Stimulated activated memory B cell treated with anti-CD40 and anti-IgM and Interleukin-4, amounts not matched to agents 10 μg/mL and 1 μg/mL and 100 μg/mL, for 72 hours (primary cell): ENCODE results near the gene BPIFA2.
A peak's percentile ranks its signal among the peaks of the same experiment; 100 is the strongest.
"Not testable (repeated sequence)": the region's sequence is repeated elsewhere in the genome, so short reads cannot be mapped to it uniquely, and the experiment has no call there.

Source experiments
- ATAC-seq: fragments of 150-1000 bp; cut with Tn5 transposase; 2 replicates; pipeline ENCODE4 v1.10.0; 2021
- H3K27ac Mint-ChIP-seq: one replicate; pipeline ENCODE4 v1.8.0; 2022; ENCODE audit warnings: mild to moderate bottlenecking, mixed read lengths
- H3K27me3 Mint-ChIP-seq: one replicate; pipeline ENCODE4 v1.8.0; 2022; ENCODE audit warnings: mixed read lengths
- H3K36me3 Mint-ChIP-seq: one replicate; pipeline ENCODE4 v1.8.0; 2022; ENCODE audit warnings: mixed read lengths
- H3K4me1 Mint-ChIP-seq: one replicate; pipeline ENCODE4 v1.8.0; 2022; ENCODE audit warnings: mixed read lengths
- H3K4me3 Mint-ChIP-seq: one replicate; pipeline ENCODE4 v1.8.0; 2022; ENCODE audit warnings: mild to moderate bottlenecking, moderate library complexity, mixed read lengths
- H3K9me3 Mint-ChIP-seq: one replicate; pipeline ENCODE4 v1.8.0; 2022; ENCODE audit warnings: mixed read lengths

BPIFA2 gene

GRCh38 chr20:33167859-33168258 is at the start of gene BPIFA2:
Gene BPIFA2, plus strand, starts transcription at chr20:33168159. Its CDS starts 987 bp downstream, at chr20:33169146.
- Mint-ChIP-seq H3K4me1 (peaks cover 4% of the 10 kb centered on the region), H3K27me3 (peaks cover 30% of the 10 kb centered on the region), H3K4me3 (no peak within 1 kb of the TSS), H3K9me3 (peaks cover 9% of the 10 kb centered on the region), H3K27ac (no peak within 1 kb of the TSS), H3K36me3 (peaks cover 6% of the 10 kb centered on the region)
- ATAC-seq = no peak

- Mint-ChIP-seq H3K36me3 (no peaks in the 10 kb centered on the region), H3K27ac (no peak overlapping the region), H3K4me3 (no peak overlapping the region), H3K27me3 (peaks cover 52% of the 10 kb centered on the region), H3K9me3 (peaks cover 7% of the 10 kb centered on the region), H3K4me1 (no peaks in the 10 kb centered on the region)
- peak; percentile 64 for ATAC-seq
Measured at GRCh38 chr20:33119725-33120720, 47.9 kb upstream of the BPIFA2 start.

DNA sequence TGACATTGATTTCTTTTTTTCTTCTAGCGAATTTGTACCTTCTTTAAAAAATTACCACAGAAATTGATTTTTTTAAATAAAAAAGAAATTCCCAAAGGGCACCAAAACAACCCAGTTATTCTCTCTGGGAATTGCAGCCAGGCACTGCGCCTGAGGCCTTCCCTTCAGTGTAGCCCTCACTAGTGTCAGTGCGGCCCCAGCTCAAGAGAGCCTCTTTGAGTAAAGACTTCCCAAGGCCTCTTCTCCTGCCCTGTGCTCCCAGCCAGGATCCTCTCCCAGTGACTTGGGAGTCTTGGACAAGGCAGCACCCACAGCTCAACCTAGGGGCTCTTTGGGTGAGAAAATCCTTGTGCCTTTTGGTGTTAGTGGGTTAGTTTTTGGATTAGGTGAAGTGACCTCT is 47.0 kb upstream of the BPIFA2 start:
- Mint-ChIP-seq H3K27me3 (peaks cover 61% of the 10 kb centered on the region), H3K9me3 (peaks cover 7% of the 10 kb centered on the region), H3K36me3 (no peaks in the 10 kb centered on the region), H3K4me1 (no peaks in the 10 kb centered on the region), H3K4me3 (no peak overlapping the region), H3K27ac (no peak overlapping the region)
- ATAC-seq = no peak

GRCh38 chr20:33122297-33122696 is 45.7 kb upstream of the BPIFA2 start:
- H3K36me3 Mint-ChIP-seq, H3K9me3 Mint-ChIP-seq, ATAC-seq, H3K4me3 Mint-ChIP-seq, H3K4me1 Mint-ChIP-seq, H3K27ac Mint-ChIP-seq: not testable (repeated sequence)
- peaks cover 63% of the 10 kb centered on the region for H3K27me3 Mint-ChIP-seq

DNA sequence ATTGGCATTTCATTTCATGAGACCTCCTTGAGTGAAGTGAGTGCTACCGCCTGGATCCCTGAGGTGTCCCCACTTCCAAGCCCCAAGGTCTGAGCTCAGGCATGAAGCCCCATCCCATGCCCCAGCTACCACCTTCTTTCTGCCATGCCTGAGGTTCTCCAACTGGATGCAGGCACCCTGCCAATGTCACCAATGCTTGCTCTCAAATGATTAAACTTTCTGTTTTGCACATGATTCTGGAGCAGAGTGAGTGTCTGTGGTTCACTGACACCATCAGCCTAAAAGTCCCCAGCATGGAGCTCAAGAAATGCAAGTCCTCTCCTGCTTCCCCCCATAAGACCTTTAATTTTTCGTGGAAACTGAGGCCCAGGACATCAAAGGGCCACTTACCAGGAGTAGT is 43.7 kb upstream of the BPIFA2 start:
- Mint-ChIP-seq H3K9me3 (peaks cover 7% of the 10 kb centered on the region), H3K4me3 (no peak overlapping the region), H3K4me1 (no peaks in the 10 kb centered on the region), H3K27me3 (peaks cover 49% of the 10 kb centered on the region), H3K27ac (no peak overlapping the region), H3K36me3 (no peaks in the 10 kb centered on the region)
- ATAC-seq = no peak

DNA sequence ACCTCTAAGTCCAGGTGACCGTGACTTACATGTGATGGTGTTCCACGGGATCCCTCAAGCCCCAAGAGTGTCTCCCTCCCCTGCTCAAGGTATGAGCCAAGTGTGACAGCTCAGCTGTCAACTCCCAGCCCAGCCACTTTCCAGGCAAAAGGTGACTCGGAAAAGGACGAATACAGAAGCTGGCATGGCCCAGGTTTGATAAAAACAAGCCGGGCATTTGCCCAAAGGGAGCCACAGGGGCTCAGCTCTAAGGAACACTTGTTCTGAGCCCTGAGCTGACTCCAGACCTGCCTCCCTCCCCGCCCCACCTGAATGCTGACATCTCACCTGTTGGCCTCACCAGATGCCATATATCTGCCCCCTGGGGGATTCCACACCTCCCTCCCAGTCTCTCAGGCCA is 43.0 kb upstream of the BPIFA2 start:
- no peak overlapping the region for H3K4me3 Mint-ChIP-seq
- H3K4me1 Mint-ChIP-seq = no peaks in the 10 kb centered on the region
- ATAC-seq = no peak
- H3K36me3 Mint-ChIP-seq = no peaks in the 10 kb centered on the region
- H3K9me3 Mint-ChIP-seq = peaks cover 7% of the 10 kb centered on the region
- peaks cover 56% of the 10 kb centered on the region for H3K27me3 Mint-ChIP-seq
- H3K27ac Mint-ChIP-seq = no peak overlapping the region

DNA sequence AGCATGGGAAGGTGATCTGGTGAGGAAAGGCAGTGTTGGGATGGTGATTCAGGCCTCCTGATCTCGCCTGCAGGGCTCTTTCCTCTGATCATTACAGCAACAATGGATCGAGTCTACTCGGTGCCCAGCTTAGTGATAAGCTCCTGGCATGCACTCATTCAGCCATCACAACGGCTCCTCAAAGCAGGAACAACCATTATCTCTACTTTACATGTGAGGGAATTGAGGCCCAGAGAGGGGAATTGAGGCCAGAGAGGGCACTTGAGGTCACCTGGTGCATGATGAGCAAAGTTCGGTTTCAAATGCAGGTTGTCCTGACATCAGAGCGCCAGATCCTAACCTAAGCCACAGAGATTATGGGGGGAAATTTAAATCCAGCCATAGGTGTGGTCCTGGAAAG is 42.0 kb upstream of the BPIFA2 start:
- H3K9me3 Mint-ChIP-seq = peaks cover 7% of the 10 kb centered on the region
- no peak overlapping the region for H3K4me3 Mint-ChIP-seq
- H3K27me3 Mint-ChIP-seq = peaks cover 57% of the 10 kb centered on the region
- ATAC-seq = no peak
- H3K36me3 Mint-ChIP-seq = no peaks in the 10 kb centered on the region
- H3K4me1 Mint-ChIP-seq = no peaks in the 10 kb centered on the region
- no peak overlapping the region for H3K27ac Mint-ChIP-seq

- Mint-ChIP-seq H3K9me3 (peaks cover 3% of the 10 kb centered on the region), H3K27me3 (peaks cover 45% of the 10 kb centered on the region), H3K27ac (no peak overlapping the region), H3K4me1 (no peaks in the 10 kb centered on the region), H3K4me3 (no peak overlapping the region), H3K36me3 (no peaks in the 10 kb centered on the region)
- ATAC-seq = no peak
Measured at GRCh38 chr20:33127422-33128097, 40.4 kb upstream of the BPIFA2 start.

- ATAC-seq = no peak
- H3K4me1 Mint-ChIP-seq = no peaks in the 10 kb centered on the region
- no peaks in the 10 kb centered on the region for H3K36me3 Mint-ChIP-seq
- H3K27me3 Mint-ChIP-seq = peaks cover 16% of the 10 kb centered on the region
- H3K9me3 Mint-ChIP-seq = no peaks in the 10 kb centered on the region
- no peak overlapping the region for H3K27ac Mint-ChIP-seq
- no peak overlapping the region for H3K4me3 Mint-ChIP-seq
Measured at GRCh38 chr20:33130568-33131061, 37.3 kb upstream of the BPIFA2 start.

DNA sequence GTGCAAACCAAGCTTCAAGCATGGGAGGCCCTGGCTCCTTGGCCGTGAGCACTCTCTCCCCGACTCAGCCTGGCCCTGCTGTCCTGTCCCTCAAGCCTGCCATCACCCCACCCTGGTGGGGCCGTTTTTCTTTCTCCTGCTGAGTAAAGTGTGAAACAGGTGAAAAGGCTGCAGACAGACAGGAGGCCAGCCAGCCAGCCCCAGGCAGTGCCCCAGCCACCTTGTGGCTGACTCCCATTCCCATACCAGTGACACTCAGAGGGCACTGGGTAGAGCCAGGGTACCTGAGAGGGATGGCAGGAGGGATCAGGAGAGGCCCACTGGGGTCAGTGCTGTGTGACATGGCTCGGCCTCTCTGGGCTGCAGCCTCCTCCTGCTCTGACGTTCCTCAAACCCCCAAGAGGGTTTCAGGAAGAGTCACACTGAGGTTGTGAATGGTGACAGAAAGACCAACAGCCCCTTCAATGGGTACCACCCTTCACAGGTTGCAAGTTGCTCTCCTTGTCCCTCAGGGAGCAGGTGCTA is 35.9 kb upstream of the BPIFA2 start:
- ATAC-seq = no peak

GRCh38 chr20:33132513-33133372 is 35.2 kb upstream of the BPIFA2 start:
- H3K36me3 Mint-ChIP-seq = no peaks in the 10 kb centered on the region
- H3K27ac Mint-ChIP-seq = no peak overlapping the region
- H3K9me3 Mint-ChIP-seq = no peaks in the 10 kb centered on the region
- ATAC-seq = no peak
- H3K4me3 Mint-ChIP-seq = no peak overlapping the region
- peaks cover 10% of the 10 kb centered on the region for H3K27me3 Mint-ChIP-seq
- no peaks in the 10 kb centered on the region for H3K4me1 Mint-ChIP-seq

More for the DNA sequence above, 35.9 kb upstream of the BPIFA2 start:
- no peak overlapping the region for H3K4me3 Mint-ChIP-seq
- H3K4me1 Mint-ChIP-seq = no peaks in the 10 kb centered on the region
- peaks cover 10% of the 10 kb centered on the region for H3K27me3 Mint-ChIP-seq
- no peaks in the 10 kb centered on the region for H3K36me3 Mint-ChIP-seq
- H3K9me3 Mint-ChIP-seq = no peaks in the 10 kb centered on the region
- no peak overlapping the region for H3K27ac Mint-ChIP-seq

DNA sequence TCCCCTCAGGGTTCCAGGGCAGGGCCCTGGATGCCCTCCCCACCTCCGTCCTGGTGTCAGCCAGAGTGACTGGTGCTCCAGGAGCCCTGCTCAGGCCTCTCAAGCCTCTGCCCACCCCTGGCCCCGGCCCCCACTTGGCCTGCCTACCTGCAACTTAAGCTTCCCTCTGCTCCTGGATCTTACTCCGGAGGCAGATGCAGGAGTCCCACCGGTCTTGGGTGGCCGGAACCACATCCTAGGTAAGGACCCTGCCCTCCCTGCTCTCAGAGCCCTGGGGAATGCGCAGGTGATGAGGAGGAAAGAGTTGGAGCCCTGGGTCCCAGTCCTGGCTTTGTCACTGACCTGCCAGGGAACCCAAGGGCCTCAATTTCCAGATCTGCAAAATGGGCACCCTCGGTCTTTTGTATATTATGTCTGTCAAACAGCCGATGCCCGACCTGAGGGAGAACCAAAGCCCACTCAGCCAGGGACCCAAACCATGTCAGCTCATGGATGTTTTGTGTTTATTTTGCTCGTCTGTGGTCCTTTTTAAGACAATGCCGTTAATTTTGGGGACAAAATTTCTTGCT is 34.5 kb upstream of the BPIFA2 start:
- H3K36me3 Mint-ChIP-seq = no peaks in the 10 kb centered on the region
- H3K27me3 Mint-ChIP-seq = peaks cover 10% of the 10 kb centered on the region
- H3K9me3 Mint-ChIP-seq = no peaks in the 10 kb centered on the region
- ATAC-seq = no peak
- H3K4me3 Mint-ChIP-seq = no peak overlapping the region
- H3K27ac Mint-ChIP-seq = no peak overlapping the region
- H3K4me1 Mint-ChIP-seq = no peaks in the 10 kb centered on the region

DNA sequence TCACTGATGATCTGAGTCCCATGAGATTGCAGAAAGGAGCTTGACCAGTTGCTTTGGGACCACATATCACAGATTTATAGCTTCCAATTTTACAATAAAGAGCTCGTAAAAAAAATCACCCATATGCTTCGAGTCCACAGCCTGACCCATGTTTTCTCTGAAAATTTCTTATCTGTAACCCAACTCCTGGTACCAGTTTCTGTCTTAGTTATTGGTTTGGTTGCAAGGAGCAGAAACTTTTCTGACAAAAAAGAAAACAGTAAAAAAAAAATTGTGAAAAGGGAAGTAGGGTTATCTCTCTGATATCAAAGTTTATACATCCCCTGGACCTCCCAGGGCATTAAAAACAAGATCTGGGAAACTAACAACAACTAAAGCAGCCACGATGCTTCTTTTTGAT is 30.8 kb upstream of the BPIFA2 start:
- Mint-ChIP-seq H3K27ac (no peak overlapping the region), H3K4me3 (no peak overlapping the region), H3K27me3 (no peaks in the 10 kb centered on the region), H3K36me3 (no peaks in the 10 kb centered on the region), H3K9me3 (no peaks in the 10 kb centered on the region), H3K4me1 (no peaks in the 10 kb centered on the region)
- ATAC-seq = no peak

DNA sequence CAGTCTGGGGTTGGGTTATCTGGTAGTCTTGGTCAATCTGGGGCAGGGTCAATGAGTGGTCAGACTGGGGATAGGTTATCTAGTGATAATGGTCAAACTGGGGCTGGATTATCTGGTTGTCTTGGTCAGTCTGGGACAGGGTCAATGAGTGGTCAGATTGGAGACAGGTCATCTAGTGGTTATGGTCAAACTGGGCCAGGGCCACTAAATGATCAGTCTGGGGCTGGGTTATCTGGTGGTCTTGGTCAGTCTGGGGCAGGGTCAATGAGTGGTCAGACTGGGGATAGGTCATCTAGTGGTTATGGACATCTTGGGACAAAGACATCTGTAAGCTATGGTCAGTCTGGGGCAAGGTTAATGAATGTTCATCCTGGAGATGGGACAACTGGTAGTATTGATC is 28.5 kb upstream of the BPIFA2 start:
- no peaks in the 10 kb centered on the region for H3K36me3 Mint-ChIP-seq
- no peak for ATAC-seq
- H3K9me3 Mint-ChIP-seq = no peaks in the 10 kb centered on the region
- no peaks in the 10 kb centered on the region for H3K4me1 Mint-ChIP-seq
- H3K27ac Mint-ChIP-seq = no peak overlapping the region
- peaks cover 5% of the 10 kb centered on the region for H3K27me3 Mint-ChIP-seq
- H3K4me3 Mint-ChIP-seq = no peak overlapping the region
